GM12875 (cell line): ENCODE measurements around the gene FANCG.

ENCODE experiments used
- H3K4me3 ChIP-seq: one replicate; pipeline ENCODE4 v1.5.1; 2011; ENCODE audit warnings: low read depth, low read length, control low read depth
- CTCF ChIP-seq: IDR thresholded peaks from 2 replicates; pipeline ENCODE4 v1.5.1; 2011; ENCODE audit warnings: low read depth, mild to moderate bottlenecking, control low read depth, inconsistent platforms, low read length, moderate library complexity, borderline replicate concordance; ENCODE audit not compliant: insufficient read depth

FANCG gene

GRCh38 chr9:35051069-35051967 is 28.4 kb downstream of the FANCG start:
- H3K4me3 ChIP-seq: no peak overlapping the region
- TF ChIP-seq CTCF: peak; percentile 60

DNA sequence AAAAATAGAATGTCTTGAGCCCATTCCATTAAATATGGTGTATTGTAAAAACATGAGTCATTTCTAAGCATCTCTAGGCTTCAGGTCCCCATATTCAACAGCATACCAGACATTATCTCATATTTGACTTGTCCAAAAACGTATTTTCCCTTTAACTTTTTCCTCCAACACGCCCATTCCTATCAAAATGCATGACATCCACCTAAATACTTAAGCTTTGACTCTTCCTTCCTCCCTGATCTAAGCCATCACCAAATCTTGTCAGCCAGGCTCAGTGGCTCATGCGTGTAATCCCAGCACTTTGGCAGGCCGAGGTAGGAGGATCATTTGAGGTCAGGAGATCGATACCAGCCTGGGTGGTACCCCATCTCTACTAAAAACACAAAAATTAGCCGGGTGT is 31.2 kb downstream of the FANCG start:
- no peak for TF ChIP-seq CTCF
- H3K4me3 ChIP-seq: no peak overlapping the region

- H3K4me3 ChIP-seq: no peak overlapping the region
- TF ChIP-seq CTCF: no peak
Measured at GRCh38 chr9:35044071-35044470, 35.7 kb downstream of the FANCG start.

DNA sequence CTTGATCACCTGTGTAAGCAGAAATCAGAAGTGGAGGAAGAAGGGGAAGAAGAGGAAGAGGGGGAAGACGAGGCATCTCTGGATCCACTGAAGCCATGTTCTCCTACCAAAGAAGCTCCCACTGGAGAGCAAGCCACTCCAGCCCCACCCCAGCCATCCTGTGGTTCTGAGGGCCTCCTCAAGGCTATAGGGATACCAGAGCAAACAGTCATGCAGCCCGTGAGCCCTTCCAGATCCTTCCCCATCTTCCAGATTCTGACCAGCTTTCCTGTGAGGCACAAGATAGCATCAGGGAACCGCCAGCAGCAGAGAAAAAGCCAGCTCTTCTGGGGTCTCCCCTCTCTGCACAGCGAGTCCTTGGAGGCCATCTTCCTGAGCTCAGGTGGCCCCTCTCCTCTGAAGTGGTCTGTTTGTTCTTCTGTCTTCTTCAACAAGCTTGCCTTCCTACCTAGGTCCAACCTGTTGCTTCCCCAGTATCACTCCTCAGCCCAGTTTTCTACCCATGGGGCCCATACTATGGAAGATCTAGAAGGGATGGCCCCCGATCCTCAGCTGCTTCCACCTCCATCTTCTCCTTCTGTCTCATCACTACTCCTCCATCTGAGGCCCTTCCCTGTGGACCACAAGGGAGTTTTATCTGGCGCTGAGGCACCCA is 36.7 kb downstream of the FANCG start:
- H3K4me3 ChIP-seq: no peak overlapping the region
- TF ChIP-seq CTCF: no peak

GRCh38 chr9:35042081-35042604 is 37.6 kb downstream of the FANCG start:
- TF ChIP-seq CTCF: no peak
- H3K4me3 ChIP-seq: no peak overlapping the region

DNA sequence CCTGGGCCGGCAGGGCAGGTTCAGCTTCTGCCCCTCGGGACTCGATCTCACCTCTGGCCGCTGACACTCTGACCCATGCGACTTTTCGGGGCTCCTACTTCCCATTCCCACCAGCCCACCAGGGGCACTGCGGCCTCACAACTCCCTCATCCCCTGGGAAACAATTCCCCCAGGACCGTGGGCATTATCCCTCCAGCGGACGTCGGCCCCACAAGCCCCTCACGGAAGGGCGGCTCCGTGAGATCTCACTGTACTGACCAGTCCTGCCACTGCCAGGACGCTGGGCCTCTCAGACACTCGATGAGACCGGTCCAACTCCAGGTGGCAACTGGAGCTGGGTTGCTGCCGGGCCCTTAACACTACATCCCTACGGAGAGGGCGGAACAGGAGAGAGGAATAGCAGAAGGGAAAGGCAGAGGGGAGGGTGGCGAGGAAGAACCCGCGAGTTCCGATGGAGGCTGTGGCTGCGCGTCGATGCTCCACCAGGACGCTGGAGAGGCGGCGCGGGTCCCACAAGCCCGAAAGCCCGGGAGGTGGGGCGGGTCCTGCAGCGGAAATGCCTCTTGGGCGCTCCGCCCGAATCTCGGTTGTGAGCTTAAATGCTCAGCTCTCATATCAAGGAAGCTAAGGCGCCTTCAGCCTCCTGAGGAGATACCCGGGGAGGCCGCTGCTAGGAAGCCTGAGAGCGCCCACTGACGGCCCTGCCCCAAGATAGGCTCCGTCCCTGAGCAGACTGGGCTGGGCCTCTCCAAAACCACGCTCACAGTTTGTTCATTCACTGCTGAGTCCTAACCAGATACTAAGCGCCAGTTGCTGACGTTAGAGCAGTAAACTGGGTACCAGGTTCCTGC is 43.7 kb downstream of the FANCG start:
- peak overlapping the region; percentile 26 for H3K4me3 ChIP-seq
- TF ChIP-seq CTCF: no peak
